NCI-H1694 (cell line): Measurements from ENCODE around the gene SIVA1.

Source experiments
- DNase-seq: peaks from one replicate; lab custom pipeline; 2025; lab: John Stamatoyannopoulos, UW

Gene SIVA1

GRCh38 chr14:104771918-104772706, 19.2 kb downstream of the SIVA1 start:
- DNase-seq: no peak

- no peak for DNase-seq
Measured at GRCh38 chr14:104772707-104773504, 20.0 kb downstream of the SIVA1 start.

GRCh38 chr14:104773505-104774452, 20.8 kb downstream of the SIVA1 start:
- DNase-seq: no peak

DNA sequence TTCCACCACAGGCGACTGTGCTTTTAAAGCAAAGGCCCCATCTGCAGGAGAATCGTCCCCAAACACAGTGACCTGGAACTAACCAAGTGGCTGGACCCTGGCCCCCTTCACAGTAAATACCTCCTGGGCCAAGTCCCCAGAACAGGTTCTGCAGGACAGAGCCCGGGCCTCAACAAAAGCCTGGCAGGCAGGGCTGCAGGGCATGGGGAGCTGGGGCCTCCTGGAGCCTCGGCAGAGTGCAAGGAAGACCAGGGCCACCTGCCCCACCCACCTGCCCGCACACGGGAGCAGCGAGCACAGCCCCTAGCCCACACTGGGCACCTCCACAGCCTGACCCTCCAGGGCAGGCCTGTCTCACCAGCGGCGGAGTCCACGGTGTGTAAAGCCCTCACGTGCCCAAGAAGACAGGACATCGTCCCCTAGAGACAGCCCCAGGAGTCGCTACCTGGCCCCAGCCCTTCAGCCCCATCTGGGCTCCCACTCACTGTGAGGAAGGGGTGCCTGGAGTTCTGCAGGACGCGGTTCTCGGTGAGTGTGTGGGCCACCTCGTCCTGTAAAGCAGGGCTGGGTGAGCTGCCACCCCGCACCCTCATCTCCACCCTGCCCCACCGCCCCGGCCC, 21.6 kb downstream of the SIVA1 start:
- no peak for DNase-seq

GRCh38 chr14:104775073-104775489, 22.1 kb downstream of the SIVA1 start:
- no peak for DNase-seq

GRCh38 chr14:104776481-104776880, 23.5 kb downstream of the SIVA1 start:
- no peak for DNase-seq

DNA sequence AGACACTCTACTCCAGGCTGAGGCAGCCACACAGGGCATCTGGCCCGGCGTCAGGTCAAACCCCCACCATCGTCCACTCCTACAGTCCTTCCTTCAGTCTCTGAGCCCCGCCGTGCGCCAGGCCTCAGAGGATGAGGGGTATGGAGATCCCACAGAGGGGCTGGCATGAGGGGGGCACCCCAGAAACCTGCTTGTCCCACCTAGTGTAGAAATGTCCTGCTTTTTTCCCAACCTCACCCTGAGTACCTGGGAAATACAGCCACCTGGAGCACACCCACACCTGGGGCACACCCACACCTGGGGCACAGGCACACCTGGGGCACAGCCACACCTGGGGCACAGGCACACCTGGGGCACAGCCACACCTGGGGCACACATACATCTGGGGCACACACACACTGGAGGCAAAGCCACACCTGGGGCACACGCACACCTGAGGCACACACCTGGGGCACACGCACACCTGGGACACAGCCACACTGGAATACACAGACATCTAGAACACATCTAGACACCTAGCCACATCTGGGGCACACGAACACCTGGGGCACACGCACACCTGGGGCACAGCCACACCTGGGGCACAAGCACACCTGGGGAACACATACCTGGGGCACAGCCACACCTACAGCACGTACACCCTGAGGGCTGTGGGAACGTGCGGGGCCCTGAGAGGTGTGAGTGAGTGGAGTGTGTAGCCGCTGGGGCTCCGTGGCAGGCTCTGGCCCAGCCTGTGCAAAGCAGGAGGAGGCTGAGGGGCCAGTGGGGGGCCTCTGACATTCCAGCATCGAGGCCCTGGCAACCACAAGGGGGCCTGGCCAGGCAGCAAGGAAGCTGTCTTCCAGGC, 24.2 kb downstream of the SIVA1 start:
- no peak for DNase-seq

- DNase-seq: no peak
Measured at GRCh38 chr14:104777808-104778249, 24.9 kb downstream of the SIVA1 start.

DNA sequence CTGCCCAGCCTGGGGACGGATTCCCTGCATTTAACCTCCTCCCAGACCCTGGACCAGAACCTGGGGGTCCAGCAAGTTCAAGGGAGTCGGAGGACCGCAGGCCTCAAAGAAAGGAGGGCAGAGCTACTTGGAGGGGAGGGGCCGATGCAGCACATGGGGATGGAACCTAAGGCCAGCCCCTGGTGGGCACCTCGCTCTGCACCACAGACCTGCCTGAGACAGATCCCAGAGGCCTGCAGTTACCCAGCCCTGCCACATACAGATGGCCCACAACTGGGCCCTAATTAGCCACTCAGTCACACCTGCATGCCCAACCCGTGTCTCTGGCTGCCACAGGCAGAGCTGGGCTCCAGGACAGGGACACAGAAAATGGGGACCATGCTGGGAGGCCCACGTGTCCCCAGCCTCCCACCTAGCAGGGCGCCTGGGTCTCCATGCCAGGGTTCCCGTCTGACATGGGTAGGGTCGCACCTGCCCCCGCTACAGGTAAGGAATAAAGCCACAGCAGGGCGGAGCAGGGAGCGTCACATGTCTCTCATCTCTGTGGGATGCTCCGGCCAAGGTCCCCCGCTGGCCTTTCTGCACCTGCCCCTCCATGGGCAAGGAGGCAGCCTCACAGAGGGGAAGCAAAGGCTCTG, 25.9 kb downstream of the SIVA1 start:
- no peak for DNase-seq

DNA sequence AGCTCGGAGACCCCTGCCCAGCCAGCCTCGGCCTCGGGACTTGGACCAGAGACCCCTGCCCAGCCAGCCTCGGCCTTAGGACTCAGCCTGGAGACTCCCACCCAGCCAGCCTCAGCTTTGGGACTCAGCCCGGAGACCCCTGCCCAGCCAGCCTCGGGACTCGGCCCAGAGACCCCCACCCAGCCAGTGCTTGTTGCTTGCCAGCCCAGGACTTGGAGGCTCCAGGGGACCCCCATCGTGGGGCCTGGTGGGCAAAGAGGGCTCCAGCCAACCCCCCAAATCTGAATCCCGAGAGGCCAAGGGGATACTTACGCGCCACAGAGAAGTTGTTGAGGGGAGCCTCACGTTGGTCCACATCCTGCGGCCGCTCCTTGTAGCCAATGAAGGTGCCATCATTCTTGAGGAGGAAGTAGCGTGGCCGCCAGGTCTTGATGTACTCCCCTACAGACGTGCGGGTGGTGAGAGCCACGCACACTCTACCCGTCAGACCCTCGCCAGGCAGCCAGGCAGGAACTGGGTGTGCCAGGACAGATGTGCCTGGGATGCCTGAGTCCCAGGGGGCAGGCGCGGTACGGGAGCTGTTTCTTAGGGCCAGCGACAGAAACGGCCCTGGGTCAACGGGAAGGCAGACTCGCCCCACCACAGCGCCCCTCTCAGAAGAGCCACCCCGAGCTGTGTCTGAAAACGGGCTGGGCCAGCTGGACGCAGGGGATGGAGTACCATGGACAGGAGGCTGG, 27.0 kb downstream of the SIVA1 start:
- no peak for DNase-seq

DNA sequence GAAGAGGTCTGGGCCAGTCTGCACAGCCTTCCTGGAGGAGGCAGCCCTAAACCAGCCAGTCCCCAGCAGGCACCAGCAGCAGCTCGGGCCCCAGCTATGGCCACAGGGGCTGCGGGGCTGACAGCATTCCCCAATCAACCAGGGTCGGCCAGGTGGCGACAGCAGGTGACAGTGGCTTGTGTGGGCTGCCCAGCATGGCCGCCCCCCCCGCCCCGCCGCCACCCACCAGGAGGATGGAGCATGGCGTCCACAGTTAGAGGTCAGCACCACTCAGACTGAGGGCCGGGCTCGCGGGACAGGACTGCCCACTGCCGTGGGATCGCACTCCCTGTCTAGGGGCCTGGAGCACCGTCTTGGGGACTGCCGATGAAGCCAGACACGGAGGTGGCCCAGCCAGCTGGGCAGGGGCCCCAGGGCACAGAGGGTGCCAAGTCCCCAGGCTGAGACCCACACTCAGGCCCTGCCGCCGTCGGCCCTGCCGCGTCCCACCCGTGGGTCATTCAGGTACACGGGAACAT, 27.6 kb downstream of the SIVA1 start:
- DNase-seq: no peak

- no peak for DNase-seq
Measured at GRCh38 chr14:104781271-104782077, 28.5 kb downstream of the SIVA1 start.

- peak; percentile 39 for DNase-seq
Measured at GRCh38 chr14:104782086-104782807, 29.3 kb downstream of the SIVA1 start.

DNA sequence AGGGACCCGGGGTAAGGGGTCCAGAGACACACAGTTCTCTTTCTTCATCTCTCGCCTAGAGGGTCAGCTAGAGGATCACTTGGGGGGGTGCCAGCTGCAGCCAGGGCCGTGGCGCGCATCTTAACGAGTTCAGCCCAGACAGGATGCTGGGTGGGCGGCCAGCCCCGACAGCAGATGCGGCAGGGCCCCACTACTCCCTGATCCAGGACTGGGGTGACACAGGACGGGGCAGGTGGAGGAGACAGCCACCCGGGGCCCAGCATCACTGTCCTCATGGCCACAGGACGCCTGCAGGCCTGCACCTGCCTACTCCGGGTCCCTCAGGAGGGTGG, 29.8 kb downstream of the SIVA1 start:
- no peak for DNase-seq

DNA sequence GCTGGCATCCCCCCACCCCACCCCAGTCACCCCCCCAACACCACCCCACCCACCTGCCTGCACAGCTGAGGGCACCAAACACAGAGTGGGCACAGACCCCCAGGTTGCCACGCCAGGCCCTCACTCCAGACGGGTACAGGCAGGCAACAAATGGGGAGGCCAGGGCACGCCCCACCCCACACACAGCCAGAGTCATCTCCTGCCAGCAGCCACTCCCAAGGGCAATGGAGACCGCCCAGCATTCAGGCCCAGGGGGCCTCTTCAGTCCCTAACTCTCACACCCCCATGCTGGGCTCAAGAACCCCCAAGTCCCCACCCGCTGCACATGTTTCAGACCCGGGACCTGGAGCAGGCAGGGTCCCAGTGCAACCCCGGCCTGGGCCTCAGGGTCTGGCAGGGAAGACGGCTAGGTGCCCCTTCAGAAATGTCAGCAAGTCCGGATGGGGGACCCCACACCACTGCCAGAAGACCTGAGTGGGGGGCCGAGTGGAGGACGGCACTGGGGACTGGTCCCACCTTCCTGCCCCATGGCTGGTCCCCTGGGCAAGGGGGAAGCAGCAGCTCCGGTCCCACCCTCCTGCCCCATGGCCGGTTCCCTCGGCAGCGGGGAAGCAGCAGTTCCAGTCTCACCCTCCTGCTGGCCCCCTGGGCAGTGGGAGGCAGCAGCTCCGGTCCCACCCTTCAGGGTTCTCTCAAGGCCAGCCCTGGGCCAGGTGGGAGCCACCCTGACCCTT, 30.7 kb downstream of the SIVA1 start:
- no peak for DNase-seq

GRCh38 chr14:104784218-104784568, 31.2 kb downstream of the SIVA1 start:
- DNase-seq: no peak
